NCI-H526 (cell line): ENCODE measurements around the gene TMEM59L.

ENCODE experiments used
- DNase-seq, 2 experiments: peaks; one replicate each; lab custom pipeline; 2025; lab: John Stamatoyannopoulos, UW

Gene TMEM59L

DNA sequence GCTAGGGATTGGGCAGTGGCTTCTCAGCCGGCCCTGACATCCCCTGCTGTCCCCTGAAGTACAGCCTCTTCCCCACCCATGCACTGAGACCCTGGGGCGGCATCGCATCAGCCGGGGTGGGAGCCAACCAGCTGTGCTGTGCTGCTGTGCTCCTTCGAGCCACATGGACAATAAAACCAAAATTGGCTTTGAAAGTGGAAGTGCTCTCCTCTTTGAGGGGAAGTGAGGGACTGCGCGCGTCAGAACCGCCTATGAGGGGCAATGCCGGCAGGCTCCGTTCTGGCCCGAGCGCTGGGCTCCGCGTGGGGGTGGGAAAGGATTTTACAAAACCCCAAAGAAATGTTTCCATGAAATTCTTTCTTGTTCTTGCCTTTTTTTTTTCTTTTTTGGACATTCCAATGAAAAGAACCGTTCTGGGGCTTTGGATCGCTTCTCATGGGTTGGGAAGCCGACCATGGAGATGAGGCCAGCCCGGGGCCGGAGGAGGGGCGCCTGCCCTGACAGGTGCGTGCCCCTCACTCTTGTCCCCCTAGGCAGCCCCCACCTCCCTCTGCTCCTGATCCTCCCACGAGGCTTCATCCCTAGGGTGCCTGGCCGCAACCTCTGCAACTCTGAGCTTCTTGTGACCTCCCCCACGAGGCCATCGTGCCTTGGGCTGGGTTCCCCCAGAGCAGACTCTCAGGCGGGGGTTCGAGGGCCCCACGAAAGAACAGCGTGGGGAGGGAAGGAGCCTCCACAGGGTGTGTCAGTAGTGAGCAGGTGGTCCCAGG is 46.8 kb downstream of the TMEM59L start:
- no peak for DNase-seq

DNA sequence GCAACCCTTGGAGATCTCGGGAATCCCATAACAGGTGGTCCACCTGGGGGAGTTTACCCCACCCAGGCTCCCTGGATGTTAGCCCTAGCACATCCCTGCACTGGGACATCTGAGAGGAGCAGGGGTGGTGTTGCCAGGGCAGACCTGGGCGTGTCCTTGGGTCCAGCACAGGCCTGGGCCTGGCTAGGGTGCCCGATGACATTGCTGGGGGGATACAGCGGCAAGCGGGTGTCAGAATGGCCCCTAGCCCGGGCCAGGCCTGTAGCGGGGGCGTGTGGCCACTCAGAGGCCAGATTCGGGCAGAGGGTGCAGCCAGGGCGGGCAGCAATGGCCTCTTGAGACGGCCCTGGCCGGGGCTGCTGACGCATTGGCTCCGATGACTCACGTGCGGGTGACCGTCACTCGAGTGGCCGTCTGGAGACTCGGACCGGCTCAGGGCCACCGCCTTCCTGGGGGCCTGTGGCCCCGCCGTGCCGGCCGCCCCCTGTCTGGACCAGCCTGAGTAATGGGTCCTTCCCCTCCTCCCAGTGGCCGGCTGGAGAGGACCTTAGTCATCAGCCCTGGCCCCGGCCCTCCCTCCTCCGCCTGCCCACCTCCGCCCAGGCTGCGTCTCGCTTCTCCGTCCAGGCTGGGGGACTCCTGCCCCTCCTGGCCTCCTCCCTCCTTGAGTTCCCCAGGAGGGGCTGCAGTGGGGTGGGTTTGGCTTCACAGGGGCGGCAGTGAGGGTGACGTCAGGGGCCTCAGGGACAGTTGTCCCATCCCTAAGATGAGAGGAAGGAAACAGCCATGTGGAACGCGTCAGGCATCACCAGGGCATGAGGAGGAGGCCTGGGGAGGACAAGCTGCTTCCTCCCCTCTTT is 47.6 kb downstream of the TMEM59L start:
- no peak for DNase-seq

DNA sequence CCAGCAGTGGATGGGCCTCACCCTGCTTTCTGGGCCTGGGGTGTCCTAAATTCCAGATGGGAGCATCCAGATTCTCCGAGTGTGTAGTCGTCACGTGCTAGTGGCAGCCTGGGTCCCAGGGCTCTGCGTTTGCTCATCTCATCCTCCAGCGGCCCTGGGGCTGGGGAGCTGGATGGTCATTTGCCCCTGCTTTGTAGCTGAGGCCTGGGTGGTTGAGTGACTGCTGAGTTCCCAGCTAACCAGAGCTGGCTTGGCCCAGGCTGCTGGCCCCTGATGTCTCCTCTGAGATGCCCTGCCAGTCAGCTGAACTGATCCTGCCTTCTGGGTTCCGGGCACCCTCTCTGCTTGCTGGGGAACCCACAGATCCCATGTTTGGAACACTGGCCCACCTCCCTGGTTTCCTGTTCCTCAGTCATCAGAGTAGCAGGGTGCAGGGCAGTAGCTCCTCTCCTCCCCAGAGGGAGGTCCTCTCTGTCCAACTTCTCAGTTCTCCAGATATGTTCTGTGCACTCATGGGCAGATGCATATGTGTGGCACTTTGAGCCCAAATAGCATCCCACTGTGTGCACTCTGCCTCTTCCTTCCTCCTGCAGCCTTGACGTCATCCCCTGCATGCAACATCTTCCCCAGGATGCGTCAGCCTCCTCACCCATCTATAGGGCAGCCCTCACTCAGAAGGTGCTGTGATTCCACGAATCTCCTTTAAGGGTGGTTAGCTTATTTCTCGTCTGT is 48.4 kb downstream of the TMEM59L start:
- no peak for DNase-seq

DNA sequence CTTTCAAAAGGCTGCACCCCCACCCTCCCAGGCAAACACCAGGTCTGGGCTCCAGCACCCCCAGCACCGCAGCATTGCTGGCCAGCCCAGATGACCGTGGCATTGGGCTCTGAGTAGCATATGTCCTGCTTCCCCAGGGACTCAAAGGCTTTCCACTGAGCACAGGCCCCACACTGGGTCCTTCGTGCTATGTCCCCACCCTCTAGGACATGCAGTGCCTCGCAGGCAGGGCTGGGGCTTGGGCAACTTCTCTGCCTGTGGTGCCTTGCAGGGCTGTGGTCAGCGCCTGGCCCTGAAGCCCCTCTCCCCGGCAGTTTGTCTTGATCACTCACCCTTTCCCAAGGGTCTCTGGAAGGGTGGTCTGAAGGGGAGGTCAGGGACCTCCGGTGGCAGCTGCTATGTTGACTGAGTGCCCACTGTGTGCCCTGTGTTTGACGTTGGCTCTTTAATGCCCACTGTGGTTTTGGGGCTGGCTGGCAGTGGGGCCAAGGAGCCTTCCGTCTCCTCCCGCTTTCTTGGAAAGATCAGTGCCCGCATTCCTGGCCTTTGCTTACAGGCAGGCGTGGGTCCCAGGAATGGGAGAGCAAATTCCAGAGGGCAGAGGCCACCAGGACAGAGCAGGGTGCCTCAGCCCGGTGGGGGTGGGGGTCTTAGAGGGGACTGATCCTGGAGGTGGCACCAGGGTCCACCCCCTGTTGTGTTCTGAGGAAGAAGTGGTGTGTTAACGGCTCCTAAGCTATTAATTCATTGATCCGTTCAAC is 50.5 kb downstream of the TMEM59L start:
- no peak for DNase-seq

DNA sequence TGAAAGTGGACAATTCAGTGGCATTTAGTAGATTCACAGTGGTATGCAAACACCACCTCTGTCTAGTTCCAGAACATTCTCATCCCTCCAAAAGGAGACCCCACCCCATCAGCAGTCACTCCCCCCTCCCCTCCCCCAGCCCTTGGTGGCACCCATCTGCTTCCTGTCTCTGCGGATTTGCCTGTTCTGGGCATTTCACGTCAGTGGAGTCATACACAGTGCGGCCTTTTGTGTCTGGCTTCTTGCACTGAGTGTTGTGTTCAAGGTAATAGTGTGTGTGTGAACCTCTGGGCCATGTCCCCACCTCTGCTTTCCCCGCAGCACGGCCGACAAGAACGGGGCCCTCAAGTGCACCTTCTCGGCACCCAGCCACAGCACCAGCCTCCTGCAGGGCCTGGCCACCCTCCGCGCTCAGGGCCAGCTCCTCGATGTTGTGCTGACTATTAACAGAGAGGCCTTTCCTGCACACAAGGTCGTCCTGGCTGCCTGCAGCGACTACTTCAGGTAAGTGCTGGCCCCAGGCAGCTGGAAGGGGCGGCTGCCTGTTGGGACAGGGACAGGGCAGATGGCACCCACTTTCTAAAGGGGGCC is 51.4 kb downstream of the TMEM59L start:
- DNase-seq = no peak

DNA sequence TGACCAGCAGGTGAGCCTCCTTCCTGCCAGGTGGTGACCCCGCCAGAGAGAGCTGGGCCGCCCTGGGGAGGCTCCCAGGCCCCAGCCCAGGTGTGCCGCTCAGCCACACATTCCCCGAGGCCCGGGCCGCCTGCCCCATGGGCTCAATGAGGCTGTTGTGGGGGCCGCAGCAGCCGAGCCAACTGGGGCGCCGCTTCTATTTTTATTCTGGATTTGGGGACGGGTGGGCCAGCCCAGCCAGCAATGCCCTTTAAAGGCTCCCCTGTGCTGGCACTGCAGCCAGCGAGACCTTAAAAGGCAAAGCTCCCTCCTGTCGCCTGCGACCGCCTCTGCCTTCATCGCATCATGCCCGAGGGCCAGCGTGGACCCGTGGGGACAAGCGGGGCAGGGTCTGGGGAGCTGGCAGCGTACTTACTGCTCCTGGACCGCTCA is 53.1 kb downstream of the TMEM59L start:
- DNase-seq = no peak

DNA sequence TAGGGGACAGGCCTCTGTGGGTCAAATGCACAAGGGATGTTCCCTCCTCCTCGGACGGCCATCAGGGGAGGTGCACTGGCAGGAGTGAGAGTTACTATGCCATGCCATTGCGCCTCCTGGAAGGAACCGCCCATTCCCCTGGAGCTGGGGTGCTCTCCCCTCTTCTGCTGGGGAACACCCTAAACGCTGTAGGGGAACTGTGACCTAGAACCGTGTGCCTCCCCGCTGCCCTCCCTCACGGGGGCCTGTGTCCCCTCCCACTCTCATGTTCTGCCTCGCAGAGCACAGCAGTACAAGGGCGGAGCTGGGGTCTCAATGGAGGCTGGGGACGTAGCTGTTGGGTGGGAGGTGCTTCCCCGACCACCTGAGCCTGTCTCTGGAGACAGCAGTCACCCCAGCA is 53.6 kb downstream of the TMEM59L start:
- DNase-seq = no peak

DNA sequence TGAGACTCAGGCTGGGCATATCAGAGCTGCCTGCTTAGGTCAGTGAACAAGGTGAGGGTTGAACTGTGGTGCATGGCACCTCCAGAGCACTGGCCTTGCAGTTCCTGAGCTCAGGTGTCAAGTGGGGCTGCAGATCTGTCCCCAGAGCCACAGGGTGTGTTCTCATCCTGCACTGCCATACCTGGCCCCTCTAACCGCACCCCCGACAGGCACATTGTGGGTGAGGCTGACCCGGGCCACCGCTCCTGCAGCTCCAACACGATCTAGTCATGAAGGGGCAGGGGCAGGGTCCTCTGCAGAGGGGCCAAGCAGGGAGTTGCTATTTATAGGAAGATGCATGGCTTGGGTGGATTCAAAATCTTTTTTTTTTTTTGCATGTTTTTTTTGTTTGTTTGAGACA is 54.1 kb downstream of the TMEM59L start:
- no peak for DNase-seq

DNA sequence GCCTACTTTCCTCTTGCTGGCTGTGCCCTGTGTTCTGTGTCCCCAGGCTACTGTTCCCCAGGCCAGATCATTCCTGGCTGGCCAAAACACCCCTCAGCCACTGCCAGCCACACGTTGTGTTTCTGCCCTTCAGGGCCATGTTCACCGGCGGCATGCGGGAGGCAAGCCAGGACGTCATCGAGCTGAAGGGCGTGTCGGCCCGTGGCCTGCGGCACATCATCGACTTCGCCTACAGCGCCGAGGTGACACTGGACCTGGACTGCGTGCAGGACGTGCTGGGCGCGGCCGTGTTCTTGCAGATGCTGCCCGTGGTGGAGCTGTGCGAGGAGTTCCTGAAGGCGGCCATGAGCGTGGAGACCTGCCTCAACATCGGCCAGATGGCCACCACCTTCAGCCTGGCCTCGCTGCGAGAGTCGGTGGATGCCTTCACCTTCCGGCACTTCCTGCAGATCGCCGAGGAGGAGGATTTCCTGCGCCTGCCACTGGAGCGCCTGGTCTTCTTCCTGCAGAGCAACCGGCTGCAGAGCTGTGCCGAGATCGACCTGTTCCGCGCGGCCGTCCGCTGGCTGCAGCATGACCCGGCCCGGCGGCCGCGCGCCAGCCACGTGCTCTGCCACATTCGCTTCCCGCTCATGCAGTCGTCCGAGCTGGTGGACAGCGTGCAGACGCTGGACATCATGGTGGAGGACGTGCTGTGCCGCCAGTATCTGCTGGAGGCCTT is 55.0 kb downstream of the TMEM59L start:
- DNase-seq = no peak

DNA sequence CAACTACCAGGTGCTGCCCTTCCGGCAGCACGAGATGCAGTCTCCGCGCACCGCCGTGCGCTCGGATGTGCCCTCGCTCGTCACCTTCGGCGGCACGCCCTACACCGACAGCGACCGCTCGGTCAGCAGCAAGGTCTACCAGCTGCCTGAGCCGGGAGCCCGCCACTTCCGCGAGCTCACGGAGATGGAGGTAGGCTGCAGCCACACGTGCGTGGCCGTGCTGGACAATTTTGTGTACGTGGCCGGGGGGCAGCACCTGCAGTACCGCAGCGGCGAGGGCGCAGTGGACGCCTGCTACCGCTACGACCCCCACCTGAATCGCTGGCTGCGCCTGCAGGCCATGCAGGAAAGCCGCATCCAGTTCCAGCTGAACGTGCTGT is 55.6 kb downstream of the TMEM59L start:
- DNase-seq = no peak

DNA sequence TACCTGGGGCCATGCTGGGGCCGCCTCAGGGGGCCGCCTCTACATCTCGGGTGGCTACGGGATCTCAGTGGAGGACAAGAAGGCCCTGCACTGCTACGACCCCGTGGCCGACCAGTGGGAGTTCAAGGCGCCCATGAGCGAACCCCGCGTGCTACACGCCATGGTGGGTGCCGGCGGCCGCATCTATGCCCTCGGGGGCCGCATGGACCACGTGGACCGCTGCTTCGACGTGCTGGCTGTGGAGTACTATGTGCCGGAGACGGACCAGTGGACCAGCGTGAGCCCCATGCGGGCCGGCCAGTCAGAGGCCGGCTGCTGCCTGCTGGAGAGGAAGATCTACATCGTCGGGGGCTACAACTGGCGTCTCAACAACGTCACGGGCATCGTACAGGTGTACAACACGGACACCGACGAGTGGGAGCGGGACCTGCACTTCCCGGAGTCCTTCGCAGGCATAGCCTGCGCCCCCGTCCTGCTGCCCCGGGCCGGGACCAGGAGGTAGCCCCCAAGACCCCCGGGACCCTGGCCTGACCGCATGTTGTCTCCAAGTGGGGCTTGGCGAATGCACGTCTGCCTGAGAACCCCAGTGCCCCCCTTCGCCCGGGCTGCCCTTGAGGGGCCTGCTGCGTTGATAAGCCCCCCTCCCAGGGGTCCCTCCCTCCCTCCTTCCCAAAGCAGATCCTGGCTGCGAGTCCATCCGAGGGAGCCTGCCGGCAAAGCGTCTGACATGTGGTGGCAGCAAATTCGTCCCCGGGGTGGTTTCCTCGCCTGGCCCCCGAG is 56.3 kb downstream of the TMEM59L start:
- no peak for DNase-seq

DNA sequence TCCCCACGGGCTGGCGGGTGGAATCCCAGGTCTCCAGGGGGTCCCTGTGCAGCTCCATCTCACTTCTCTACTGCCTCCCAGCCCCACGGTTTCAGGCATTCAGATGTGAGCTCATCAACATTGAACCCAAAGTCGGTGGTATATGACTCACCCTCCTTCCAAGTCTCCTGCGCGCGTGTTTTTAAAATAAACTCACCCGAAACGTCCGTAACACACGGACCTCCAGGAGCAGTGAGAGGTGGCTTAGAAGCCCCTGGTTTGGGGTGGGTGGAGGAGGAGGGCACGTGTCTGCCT is 56.8 kb downstream of the TMEM59L start:
- no peak for DNase-seq

DNA sequence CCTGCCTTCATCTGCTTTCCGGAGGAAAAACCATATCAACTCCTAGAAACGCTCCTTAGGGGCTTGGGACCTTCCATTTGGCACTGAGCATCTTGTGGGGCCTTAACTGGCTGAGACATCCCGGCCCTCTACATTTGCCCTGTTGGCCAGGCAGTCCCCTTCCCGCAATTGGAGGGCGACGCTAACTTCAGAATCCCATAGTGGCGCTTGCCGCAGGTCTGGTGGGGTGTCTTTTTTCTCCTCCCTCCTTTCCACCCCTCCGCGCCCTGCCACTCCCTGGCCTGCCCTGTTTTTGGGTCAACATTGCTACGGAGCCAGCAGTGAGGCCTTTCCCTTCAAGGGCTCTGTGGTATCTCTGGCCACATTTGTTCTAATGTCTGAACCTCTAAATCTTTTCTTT is 57.2 kb downstream of the TMEM59L start:
- no peak for DNase-seq

DNA sequence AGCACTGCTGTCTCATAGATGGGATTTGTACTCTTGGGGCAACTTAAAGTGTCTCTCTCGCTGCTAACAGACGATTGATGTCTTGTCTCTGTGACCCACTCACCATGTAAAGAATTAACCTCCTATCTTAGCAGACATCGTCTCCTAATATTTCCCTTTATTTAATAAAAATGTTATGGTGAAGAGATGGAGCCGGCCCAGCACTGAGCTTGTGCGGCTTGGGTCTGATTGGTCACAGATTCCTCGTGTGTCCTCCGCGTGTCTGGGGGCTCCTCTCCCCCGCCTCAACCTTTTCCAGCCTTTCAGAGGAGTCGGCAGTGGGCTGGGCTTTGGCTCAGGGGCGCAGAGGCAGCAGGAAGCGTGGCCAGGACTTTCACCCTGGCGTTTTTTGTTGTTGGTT is 57.6 kb downstream of the TMEM59L start:
- no peak for DNase-seq
